B cell (primary cell): ENCODE data around the gene LAMA2. TPM values are rescaled to one million over a fixed set of nuclear protein-coding genes. Genes with fewer than 3 reads are reported as not detected.

ENCODE experiments used
- ATAC-seq: fragments of 200-7000 bp; cut with Tn5 transposase; one replicate; pipeline ENCODE4 v1.10.0; 2021; ENCODE audit warnings: low read depth, mild to moderate bottlenecking, moderate number of reproducible peaks, moderate library complexity
- CTCF ChIA-PET: fragments of 350-600 bp; sonication (Branson Sonifier 250); formaldehyde crosslinking; loops from one replicate; lab custom pipeline; 2021; ENCODE audit warnings: antibody characterized with exemption, inconsistent platforms; lab: Charles Lee
- POLR2A ChIA-PET: fragments of 350-600 bp; sonication (Branson Sonifier 250); formaldehyde crosslinking; loops from one replicate; lab custom pipeline; 2021; ENCODE audit warnings: antibody characterized with exemption; lab: Charles Lee
- DNase-seq: peaks from one replicate; pipeline ENCODE4 v3.0.0; 2013
- H2AFZ ChIP-seq: 2 replicates; pipeline ENCODE4 v1.6.1; 2012; ENCODE audit warnings: mild to moderate bottlenecking, low read depth, low read length; ENCODE audit not compliant: insufficient read depth, poor library complexity, severe bottlenecking
- H3K27ac ChIP-seq, 2 donors: 1 replicate in 1 of 2; 2 replicates in 1 of 2; pipeline ENCODE4 v1.5.1; 2012 to 2013; ENCODE audit warnings: low read length in 2 of 2, mild to moderate bottlenecking in 2 of 2, moderate library complexity in 1 of 2
- H3K27me3 ChIP-seq, 4 experiments: fragments of 200-600 bp in 1 of 4; sonication (generic) in 1 of 4; replicated peaks in 1 of 4; 1 replicate in 2 of 4; 2 replicates in 2 of 4; pipeline versions ENCODE4 v1.6.1 to v1.7.0; 2013 to 2016; ENCODE audit warnings: low read length in 3 of 4, mild to moderate bottlenecking in 2 of 4, mixed read lengths in 1 of 4, moderate library complexity in 1 of 4; ENCODE audit not compliant: insufficient read depth in 4 of 4, control insufficient read depth in 3 of 4; ENCODE audit errors: control extremely low read depth in 1 of 4
- H3K36me3 ChIP-seq, 2 experiments: replicated peaks in 1 of 2; 1 replicate in 1 of 2; 2 replicates in 1 of 2; pipeline versions ENCODE4 v1.6.1 to v1.7.1; 2013; ENCODE audit warnings: low read length in 1 of 2; ENCODE audit not compliant: insufficient read depth in 2 of 2, control insufficient read depth in 1 of 2; ENCODE audit errors: control extremely low read depth in 1 of 2, extremely low read depth in 1 of 2
- H3K4me1 ChIP-seq, 2 donors: fragments of 200-600 bp in 1 of 2; sonication (generic) in 1 of 2; 1 replicate in 1 of 2; 2 replicates in 1 of 2; pipeline versions ENCODE4 v1.5.1 to v1.6.1; 2013 to 2017; ENCODE audit warnings: low read length in 2 of 2; ENCODE audit not compliant: control insufficient read depth in 2 of 2, insufficient read depth in 2 of 2
- H3K4me2 ChIP-seq: replicated peaks from 2 replicates; pipeline ENCODE3; 2012; ENCODE audit warnings: mild to moderate bottlenecking, low read depth, low read length; ENCODE audit not compliant: poor library complexity, severe bottlenecking
- H3K4me3 ChIP-seq, 5 experiments: fragments of 200-600 bp in 1 of 5; sonication (generic) in 1 of 5; 1 replicate in 3 of 5; 2 replicates in 2 of 5; pipeline versions ENCODE4 v1.5.1 to v1.7.0; 2011 to 2016; ENCODE audit warnings: low read length in 4 of 5, mild to moderate bottlenecking in 4 of 5, low read depth in 2 of 5, control low read depth in 1 of 5, moderate library complexity in 1 of 5; ENCODE audit not compliant: insufficient read depth in 1 of 5; ENCODE audit errors: control extremely low read depth in 1 of 5, extremely low read depth in 1 of 5
- H3K79me2 ChIP-seq: fragments of 200-600 bp; sonication (generic); one replicate; pipeline ENCODE4 v1.6.0; 2016; ENCODE audit warnings: low read length; ENCODE audit not compliant: control insufficient read depth, insufficient read depth
- H3K9ac ChIP-seq: fragments of 200-600 bp; sonication (generic); 2 replicates; pipeline ENCODE4 v1.6.1; 2017; ENCODE audit warnings: mild to moderate bottlenecking, low read length, moderate library complexity
- H3K9me3 ChIP-seq, 3 donors: one replicate each; pipeline versions ENCODE4 v1.6.1 to v1.7.1; 2013; ENCODE audit warnings: low read length in 2 of 3; ENCODE audit not compliant: control insufficient read depth in 2 of 3, insufficient read depth in 1 of 3; ENCODE audit errors: control extremely low read depth in 1 of 3
- H4K20me1 ChIP-seq: 2 replicates; pipeline ENCODE4 v1.6.0; 2012; ENCODE audit warnings: mild to moderate bottlenecking, low read length; ENCODE audit not compliant: insufficient read depth, control insufficient read depth, poor library complexity, severe bottlenecking
- H3K27ac Mint-ChIP-seq: one replicate; pipeline ENCODE4 v1.8.0; 2021; ENCODE audit warnings: mixed read lengths
- H3K27me3 Mint-ChIP-seq: one replicate; pipeline ENCODE4 v1.8.0; 2021; ENCODE audit warnings: mixed read lengths
- H3K4me1 Mint-ChIP-seq: one replicate; pipeline ENCODE4 v1.8.0; 2021; ENCODE audit warnings: mixed read lengths
- H3K4me3 Mint-ChIP-seq: one replicate; pipeline ENCODE4 v1.8.0; 2021; ENCODE audit warnings: mixed read lengths
- H3K9me3 Mint-ChIP-seq: one replicate; pipeline ENCODE4 v1.8.0; 2022; ENCODE audit warnings: mixed read lengths; ENCODE audit not compliant: insufficient read depth
- EZH2 ChIP-seq: IDR thresholded peaks from 2 replicates; pipeline ENCODE4 v1.6.1; 2012; ENCODE audit warnings: borderline replicate concordance, low read depth, mild to moderate bottlenecking, moderate library complexity, low read length; ENCODE audit not compliant: insufficient read depth, poor library complexity, severe bottlenecking
- WGBS: methylation state at CpG from one replicate; pipeline ENCODE4 v1.1.5; 2013; ENCODE audit warnings: missing lambda C conversion rate; ENCODE audit not compliant: insufficient coverage; 5-methylcytosine and 5-hydroxymethylcytosine counted together
- intact Hi-C: fragments of 100-400 bp; cut with micrococcal nuclease; formaldehyde crosslinking; loops from one replicate; pipeline ENCODE4 v1.10.0; 2022
- polyA plus RNA-seq: library from polyadenylated mRNA; depleted of rRNA; stranded (reverse); fragments of >200 nt; gene quantifications from 2 replicates; pipeline ENCODE4 v1.2.3, GENCODE V29; 2012
- total RNA-seq, 2 donors: library from RNA; stranded (reverse); fragments of 120-200 nt in 1 of 2; gene quantifications; 1 replicate in 1 of 2; 2 replicates in 1 of 2; pipeline versions ENCODE4 v1.2.3 to v1.2.4, GENCODE V29; 2013 to 2022
- TF ChIP-seq, protein P1 (sequence below): fragments of 200-600 bp; IDR thresholded peaks from one replicate; pipeline ENCODE4 v1.8.0; 2022; ENCODE audit warnings: antibody characterized with exemption, mild to moderate bottlenecking

LAMA2 gene
- total and polyA plus RNA-seq, 2 donors (not counting 1 experiment from before 2014, with no cell fraction given), result 0.16 TPM; not detected in 1

DNA sequence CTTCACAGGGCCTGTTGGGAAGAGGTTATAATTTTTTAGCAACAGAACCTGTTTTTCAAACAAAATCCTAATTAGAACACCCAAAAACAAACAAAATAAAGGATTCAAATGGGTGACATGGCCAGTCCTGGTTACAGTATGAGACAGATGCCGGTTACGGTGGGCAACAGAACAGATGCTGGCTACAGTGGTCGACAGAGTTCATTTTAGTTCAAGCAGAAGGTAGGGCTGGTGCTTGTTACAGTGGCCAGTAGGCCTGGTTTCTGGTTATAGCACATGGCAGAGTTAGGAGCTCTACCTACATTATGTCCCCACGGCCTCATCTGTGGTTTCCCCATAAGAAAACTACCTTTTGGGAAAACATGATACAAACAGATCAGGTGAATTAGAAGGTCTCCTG lies 327.7 kb downstream of the LAMA2 start:
- Histone ChIP-seq H3K27me3 (no peaks in the 10 kb centered on the region), H3K4me1 (no peaks in the 10 kb centered on the region), H3K4me2 (no peak overlapping the region), H3K9ac (no peak overlapping the region), H3K36me3 (no peaks in the 10 kb centered on the region), H3K9me3 (no peaks in the 10 kb centered on the region), H3K27ac (no peak overlapping the region), H2AFZ (no peak overlapping the region), H3K79me2 (no peaks in the 10 kb centered on the region), H4K20me1 (no peaks in the 10 kb centered on the region), H3K4me3 (no peak overlapping the region)
- no peak overlapping the region for H3K27ac Mint-ChIP-seq
- H3K4me1 Mint-ChIP-seq, result no peaks in the 10 kb centered on the region
- no peaks in the 10 kb centered on the region for H3K27me3 Mint-ChIP-seq
- CTCF ChIA-PET, result no interaction called here
- POLR2A ChIA-PET, result no interaction called here
- DNase-seq (no peak), ATAC-seq (no peak)
- H3K9me3 Mint-ChIP-seq, result no peaks in the 10 kb centered on the region
- WGBS, result 75% methylated on average over 3 of the region's 4 CpGs
- intact Hi-C loops, result no loop called here
- no peak overlapping the region for H3K4me3 Mint-ChIP-seq
- no peak for TF ChIP-seq EZH2
- TF ChIP-seq, protein P1, sequence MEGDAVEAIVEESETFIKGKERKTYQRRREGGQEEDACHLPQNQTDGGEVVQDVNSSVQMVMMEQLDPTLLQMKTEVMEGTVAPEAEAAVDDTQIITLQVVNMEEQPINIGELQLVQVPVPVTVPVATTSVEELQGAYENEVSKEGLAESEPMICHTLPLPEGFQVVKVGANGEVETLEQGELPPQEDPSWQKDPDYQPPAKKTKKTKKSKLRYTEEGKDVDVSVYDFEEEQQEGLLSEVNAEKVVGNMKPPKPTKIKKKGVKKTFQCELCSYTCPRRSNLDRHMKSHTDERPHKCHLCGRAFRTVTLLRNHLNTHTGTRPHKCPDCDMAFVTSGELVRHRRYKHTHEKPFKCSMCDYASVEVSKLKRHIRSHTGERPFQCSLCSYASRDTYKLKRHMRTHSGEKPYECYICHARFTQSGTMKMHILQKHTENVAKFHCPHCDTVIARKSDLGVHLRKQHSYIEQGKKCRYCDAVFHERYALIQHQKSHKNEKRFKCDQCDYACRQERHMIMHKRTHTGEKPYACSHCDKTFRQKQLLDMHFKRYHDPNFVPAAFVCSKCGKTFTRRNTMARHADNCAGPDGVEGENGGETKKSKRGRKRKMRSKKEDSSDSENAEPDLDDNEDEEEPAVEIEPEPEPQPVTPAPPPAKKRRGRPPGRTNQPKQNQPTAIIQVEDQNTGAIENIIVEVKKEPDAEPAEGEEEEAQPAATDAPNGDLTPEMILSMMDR, result no peak

DNA sequence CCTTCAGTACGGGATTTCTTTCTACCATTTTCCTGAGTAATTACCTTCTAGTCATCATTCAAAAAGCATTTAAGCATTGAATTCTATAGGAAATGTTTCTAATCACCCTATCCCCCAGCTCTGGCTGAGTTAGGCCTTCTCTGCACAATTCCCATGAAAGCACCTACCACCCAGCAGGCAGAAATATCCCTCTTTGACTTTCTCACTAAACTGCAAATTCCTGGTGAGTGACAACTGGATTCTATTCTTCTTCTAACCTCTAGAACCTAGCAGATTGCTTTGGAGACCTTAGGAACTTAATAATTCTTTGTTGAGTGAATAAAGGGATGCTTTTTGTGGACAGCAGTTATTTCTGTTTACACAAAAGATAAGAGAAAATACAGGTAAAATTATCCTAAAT lies 328.7 kb downstream of the LAMA2 start:
- ATAC-seq (no peak), DNase-seq (no peak)
- no peaks in the 10 kb centered on the region for H3K27me3 Mint-ChIP-seq
- TF ChIP-seq EZH2, result no peak
- TF ChIP-seq, protein P1, result no peak
- Histone ChIP-seq H3K36me3 (no peaks in the 10 kb centered on the region), H3K4me1 (no peaks in the 10 kb centered on the region), H3K4me3 (no peak overlapping the region), H3K9ac (no peak overlapping the region), H3K27me3 (no peaks in the 10 kb centered on the region), H3K79me2 (no peaks in the 10 kb centered on the region), H3K9me3 (no peaks in the 10 kb centered on the region), H2AFZ (no peak overlapping the region), H3K27ac (no peak overlapping the region), H3K4me2 (no peak overlapping the region), H4K20me1 (no peaks in the 10 kb centered on the region)
- WGBS, result no CpG with 5 or more reads among the region's 1 CpG
- no peak overlapping the region for H3K4me3 Mint-ChIP-seq
- H3K4me1 Mint-ChIP-seq, result no peaks in the 10 kb centered on the region
- no peaks in the 10 kb centered on the region for H3K9me3 Mint-ChIP-seq
- ChIA-PET POLR2A (no interaction called here), CTCF (no interaction called here)
- no peak overlapping the region for H3K27ac Mint-ChIP-seq
- intact Hi-C loops, result no loop called here
